Hematopoietic multipotent progenitor cell treated with erythropoietin and hydrocortisone succinate and interleukin-3 and kit ligand, for 8 days (in vitro differentiated cells): ENCODE measurements around the gene MAP4K4.

Experiments
- DNase-seq: peaks from one replicate; pipeline ENCODE4 v3.0.0-alpha.2; 2015

MAP4K4 gene

DNA sequence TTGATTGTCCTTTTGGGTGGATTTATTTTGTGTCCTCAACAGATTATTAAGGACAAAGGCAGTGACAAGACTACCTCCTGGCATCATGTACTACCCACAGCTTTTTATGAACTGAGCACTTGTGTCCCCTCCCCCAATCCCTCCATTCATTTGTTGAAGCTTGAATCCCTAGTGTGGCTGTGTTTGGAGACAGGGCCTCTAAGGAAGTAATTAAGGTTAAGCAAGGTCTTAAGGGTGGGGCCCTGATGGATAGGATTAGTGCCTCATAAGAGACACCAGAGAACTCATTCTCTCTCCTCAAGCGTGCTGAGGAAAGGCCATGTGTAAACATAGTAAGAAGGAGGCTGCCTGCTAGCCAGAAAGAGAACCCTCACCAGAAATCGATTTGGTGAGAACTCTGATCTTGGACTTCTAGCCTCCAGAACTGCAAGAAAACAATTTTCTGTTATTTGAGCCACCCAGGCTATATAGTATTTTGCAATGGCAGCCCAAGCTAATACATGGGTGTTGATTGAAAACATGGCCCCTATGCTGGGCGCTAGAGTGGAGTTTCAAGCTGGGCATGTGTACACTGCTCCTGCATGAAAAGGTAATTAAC lies 3.4 kb upstream of the MAP4K4 start:
- no peak for DNase-seq

DNA sequence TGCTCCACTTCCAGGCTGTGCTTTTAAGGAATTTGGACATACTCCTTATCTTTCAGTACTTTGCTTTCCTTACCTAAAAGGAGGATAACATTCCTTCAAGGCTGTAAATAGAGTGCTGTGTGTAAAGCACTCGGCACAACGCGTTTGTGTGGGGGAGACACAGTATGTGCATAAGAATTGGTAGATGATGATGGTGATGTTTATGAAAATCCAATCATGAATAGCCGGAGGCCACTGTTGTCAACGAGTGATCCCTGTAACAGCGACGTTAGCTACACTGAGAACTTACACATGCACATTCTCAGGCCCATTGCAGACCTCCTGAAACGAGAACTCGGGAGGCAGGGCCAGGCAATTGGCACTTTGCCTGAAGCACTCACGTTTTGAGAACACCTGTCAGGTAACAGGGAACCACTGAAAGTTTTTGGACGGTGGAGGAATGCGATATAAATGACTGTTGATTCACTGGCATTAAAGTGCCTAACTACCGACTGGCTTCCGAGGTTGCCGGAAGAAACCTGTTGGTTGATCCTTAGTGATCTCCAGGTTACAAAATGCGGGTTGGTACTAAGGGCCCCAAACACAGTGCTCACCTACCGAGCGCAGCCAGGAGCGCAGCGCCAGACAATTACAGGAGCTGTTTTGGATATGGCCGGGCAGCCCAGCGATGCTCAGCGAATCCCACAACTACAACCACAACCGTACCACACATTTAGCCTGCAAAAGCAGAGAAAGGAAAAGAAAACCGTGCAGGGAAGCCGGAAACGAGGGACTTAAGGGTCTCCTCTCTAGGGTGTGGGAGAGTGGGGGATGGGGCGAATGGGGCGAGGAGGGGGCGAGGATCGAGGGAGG lies 1.0 kb upstream of the MAP4K4 start:
- peak; percentile 52 for DNase-seq

DNA sequence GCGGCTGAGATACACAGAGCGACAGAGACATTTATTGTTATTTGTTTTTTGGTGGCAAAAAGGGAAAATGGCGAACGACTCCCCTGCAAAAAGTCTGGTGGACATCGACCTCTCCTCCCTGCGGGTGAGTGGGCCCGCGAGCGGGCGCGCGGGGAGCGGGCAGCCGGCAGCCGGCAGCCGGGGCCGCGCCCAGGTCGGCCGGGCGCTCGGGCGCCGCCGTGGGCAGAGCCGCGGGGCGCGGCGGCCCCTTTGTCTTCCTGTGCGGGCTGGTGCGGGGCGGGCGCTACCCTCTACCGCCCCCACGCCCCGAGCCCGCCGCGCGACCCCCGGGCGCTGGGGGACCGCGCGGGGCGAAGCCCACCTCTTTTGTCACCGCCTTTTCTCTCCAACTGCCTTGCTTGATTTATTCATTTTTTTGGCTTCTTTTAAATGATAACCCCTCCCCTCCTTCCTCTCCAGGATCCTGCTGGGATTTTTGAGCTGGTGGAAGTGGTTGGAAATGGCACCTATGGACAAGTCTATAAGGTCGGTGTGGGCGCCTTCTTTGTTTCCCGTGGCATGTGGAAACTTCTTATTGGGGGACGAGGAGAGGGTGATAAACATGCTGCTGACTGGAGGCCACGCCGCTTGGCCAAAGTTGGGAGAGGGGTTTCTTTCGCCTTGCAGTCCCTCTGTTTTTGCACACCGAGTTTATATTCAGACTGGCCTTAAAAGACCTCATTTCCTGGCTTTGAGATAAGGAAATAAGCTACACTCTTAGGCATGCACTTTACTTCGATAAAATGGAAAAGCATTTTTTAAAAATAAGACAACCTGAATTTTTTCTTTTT lies 722 bp downstream of the MAP4K4 start:
- no peak for DNase-seq

DNA sequence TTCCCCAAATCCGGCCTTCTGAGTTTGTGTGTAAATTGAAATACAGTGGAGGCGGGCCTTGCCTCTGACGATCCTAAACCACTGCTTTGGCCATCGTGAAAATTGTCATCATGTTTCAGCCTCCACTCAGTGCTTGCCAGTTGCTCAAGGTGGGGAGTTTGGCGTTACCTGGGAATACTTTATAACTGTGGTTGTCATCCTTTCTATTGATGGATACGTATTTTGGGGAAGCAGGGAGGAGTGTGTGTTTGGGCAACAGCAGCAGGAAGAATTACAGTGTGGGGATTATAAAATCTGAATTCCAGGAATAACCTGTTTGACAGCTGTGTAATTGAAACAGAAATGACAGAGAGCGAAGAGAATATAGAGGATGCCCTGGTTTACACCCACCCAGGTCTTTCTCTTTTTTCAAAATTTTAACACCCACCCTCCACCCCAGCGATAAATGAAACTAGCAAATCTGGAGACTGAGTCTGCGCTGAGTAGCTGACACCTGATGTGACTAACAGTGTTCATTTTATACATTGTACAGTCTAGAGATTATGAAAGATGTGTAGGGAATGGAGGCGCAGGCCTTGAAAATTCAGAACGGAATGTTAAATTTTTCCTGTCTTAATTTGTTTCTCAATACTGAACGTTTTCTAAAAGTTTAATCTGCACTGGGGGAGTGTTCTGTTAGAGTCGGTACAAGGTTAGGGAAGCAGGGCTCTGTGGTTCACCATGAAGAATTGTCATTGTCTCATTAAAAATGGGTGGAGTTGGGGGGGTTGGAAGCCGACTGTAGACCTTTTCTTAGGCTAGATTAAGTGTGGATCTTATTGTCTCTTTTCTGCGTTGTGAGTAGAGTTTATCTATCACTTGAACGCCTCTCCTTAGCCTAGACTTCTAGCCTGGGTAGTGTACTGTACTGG lies 1.6 kb downstream of the MAP4K4 start:
- no peak for DNase-seq

DNA sequence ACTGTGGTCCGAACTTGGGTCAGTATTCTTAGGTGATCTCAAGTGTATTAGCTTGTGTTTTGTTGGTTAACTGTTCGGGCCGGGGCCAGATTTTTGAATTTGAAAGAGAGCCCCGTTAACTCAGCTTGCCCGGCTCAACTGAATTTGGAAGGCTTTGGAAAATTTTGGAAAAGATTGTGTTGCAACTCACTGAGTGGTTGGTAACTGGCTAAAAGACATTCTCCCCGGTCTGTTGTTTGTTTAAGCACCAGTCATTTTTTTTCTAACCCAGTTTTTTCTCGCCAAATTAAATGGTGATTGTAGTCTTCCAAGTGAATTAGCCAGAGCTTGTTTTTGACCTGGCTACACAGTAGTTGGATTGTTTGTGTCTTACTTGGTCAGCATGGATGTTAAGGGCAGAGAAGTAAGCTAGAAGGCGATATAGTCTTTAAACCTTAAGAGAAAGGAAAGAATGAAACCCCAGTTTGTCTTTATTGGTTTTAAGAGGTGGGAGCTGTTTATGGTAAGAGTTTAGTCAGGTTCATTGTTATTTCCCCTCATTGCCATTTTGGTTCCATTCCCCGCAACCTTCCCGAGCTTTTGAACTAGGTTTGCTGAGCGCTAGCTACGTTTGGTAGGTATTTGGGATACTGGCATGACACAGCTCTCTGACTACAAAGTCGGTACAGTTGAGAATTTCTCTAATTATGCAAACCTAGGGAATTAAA lies 2.4 kb downstream of the MAP4K4 start:
- DNase-seq, result no peak

DNA sequence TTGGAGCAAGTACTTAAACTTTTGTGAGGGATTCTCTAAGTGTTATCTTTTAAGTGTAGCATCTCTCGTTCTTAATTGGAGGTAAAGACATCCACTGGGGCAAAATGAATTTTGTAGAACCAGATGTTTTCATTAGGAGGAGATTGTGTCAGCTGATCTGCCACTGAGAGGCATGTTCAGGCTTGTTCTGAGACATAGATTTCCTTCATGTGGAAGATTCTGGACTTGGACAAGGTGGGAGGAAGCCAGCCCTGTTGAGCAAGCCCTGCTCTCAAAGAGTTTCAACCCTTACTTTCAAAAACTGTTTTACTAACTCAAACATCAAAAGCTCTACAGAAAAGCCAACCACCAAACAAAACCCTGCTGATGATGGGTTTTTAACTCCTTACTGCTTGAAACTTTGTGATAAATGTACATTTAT lies 6.5 kb downstream of the MAP4K4 start:
- peak; percentile 65 for DNase-seq

DNA sequence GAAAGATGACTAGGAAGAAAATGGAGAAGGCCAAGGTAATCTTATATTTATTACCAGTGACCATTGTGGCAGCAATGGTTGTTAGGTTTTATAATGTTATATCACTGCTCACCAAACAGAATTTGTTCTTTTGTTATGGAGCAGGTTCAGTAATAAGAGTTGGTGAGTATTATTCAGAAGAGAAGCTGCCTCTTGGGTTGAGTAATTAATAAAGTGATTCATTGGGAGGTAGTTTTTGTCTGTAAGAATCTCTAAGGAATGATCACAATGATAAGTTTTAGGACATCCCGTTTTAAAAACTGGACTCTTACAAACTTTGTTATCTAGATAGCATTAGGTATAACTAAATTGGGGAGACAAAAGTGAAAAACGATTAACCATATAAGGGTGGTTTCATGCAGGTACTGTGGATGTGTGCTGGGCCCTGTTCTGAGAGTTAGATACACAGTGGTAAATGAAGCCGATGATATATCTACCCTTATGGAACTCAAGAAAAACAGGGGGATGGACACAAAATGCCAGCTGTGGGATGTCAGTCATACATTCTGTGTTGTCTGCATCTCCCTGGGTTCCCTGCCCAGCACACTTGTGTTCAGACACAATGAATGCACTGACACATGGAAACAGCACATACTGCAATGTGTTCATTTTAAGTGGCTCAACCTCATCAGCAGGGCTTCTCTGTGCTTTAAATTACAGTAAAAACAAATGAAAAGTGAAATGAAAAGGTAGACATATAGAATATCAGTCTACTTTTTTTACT lies 7.5 kb downstream of the MAP4K4 start:
- no peak for DNase-seq

DNA sequence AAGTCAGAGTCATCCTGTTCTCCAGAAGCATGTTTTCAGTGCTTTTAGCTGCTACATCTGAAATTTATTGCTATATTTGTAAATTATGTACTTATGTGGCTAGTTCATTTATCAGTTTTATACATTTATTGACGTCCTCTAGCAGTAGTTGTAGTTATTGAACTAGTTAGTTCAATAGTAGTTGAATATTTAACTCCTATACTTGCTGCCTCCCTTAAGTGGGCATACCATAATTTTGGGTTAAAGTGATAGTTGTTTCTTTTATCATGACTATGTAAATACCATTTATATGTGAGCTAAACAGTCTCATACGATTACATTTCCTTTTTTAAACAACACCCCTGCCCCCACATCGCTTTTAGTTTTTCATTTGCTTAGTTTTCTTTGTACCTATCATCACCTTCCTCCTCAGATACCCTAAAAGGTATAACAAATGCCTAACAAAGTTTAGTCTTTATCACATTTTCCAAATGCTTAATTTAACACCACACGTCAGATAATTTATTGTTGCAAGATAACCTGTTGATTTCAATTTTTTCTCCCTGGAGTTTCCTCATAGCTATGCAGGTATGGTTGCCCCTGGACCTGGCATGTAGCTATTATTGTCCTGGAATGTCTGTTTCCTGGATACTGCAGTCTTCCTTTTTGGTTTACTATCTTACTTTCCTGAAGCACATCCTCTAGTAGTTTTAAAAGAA lies 8.8 kb downstream of the MAP4K4 start:
- DNase-seq, result no peak

DNA sequence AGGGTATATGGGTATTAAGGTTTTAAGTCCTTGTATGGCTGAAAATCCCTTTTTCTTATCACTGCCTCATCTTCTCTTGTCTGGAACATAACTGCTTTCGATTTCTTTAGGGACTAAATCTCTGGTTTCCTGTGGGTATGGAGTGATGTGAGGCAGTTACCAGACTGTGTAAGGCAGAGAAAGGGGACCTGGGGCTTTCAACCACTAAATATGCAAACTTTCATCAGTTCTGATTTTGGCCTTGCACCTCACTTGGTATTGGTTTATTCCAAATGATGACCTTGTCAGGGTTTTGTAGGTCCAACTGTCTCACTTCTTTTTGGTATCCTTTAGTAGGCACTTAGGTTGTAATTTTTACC lies 9.3 kb downstream of the MAP4K4 start:
- no peak for DNase-seq

DNA sequence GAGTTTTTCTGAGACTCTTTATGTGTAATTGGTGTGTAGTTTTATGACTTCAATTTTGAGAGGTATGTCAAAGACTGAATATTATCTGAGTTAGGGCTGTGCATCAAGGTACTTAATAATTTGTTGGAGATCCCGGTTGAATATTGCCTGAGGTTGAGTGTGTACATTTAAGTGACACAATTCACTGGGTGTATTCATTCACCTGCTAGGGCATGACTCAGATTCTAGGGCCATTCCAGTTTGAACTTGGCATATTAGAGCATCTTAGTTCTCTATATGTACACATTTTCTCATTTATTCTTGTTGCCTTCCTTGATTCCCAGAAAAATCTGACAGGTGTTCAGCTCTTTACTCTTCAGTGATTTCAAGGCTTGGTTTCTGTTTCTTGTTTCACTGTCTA lies 12.5 kb downstream of the MAP4K4 start:
- DNase-seq, result no peak

DNA sequence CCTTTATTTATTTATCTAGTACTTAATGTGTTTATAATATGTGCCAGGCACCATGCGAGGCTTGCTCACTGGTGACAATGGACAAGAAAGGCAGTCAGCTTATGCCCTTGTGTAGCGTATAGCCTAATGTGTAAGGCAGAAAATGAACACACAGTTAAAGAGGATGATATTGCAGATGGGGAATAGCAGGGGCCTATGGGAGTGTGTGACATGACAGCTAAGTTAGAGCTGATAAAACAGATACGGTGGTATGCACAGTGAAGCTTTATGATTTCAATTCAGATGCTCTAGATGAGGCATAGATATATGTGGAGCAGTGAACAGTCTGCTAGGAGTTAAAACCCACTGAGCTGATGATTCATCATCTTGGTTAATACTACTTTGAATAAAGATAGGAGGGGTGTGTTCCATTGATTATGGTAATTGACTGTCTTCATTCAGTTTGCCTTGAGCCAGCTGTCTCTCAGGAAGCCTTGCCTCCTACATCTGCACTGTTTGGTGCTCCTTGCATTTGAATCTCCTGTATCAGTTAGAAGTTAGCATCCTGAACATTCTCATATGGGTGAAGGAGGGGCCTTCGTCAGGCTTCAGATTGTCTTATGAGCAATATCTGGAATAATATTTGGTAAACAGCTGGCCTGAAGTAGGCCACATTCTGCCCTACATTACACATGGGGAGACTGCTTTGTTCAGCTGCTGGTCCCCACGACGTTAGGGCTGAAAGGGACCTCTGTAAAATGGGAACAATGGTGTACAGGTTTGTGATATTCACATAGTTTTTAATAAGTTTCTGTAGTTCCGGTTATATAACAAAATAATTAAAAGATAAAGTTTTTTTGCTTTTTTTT lies 13.2 kb downstream of the MAP4K4 start:
- peak; percentile 75 for DNase-seq

DNA sequence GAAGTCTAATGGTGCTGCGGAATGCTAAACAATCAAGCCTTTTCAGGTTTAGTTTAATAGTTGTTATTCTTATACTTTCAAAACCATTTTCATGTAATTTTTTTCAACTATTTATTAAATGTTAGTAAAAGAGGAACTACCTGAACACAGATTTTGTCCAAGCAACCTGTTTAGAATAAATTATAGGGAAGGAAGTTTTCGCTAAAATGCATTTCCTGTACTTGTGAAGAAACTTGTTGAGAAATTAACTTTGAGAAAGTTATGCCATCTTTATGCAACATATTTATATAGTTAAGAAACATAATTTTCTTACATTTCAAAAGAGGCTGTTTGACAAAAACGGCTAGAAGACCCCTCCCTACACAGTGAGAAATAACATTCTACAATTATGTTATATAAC lies 16.6 kb downstream of the MAP4K4 start:
- DNase-seq, result no peak

DNA sequence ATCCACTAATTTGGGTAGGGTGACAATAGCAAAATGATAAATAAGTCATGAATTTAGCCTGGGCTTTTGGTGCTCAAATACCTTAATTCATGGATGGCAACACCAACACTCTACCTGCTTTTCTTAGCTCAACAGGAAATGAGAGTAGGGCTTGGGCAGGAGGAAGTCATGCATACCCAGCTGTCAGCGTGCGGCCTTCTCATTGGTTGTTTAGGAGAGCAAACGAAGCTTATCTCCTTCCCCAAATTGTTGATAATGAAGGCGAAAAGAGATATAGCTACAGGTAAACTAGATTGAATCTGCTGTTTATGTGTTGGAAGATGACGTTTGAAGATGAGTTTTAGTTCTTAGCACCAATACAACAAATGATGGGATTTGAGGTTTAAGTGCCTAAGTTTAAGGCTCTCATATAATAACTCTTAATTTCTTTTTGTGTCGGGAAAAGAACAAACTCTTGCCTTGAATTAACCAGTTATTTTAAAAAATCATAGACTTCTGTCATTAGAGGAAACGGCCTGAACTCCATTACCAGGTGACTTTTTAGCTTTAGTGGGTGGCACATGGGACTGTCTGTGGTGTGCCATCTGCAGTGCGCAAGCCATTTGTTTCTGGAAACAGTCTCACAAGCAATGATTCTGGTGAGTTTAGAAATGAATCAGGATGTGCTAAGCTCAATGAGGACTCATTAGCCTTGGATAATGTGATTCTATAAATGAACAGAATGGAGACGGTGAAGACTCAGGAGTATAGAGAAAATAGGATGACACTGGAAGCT lies 19.8 kb downstream of the MAP4K4 start:
- DNase-seq, result no peak

DNA sequence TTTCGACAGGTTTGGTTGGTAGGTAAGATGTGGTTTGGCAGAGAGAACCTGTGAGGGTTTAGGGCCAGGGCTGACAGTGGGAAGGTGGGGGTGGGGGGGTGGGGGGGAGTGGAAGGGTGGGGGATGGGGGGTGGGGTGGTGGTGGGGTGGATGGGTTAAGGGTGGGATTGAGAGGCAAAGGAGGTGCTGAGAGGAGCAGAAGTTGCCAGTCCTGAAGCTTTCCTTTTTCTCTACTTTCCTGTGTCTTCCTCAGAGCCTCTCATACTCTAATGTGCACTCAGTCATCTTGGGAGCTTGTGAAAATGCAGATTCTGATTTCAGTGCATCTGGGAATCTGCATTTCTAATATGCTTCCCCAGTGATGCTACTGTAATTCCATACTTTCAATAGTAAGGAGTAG lies 21.0 kb downstream of the MAP4K4 start:
- DNase-seq, result no peak

DNA sequence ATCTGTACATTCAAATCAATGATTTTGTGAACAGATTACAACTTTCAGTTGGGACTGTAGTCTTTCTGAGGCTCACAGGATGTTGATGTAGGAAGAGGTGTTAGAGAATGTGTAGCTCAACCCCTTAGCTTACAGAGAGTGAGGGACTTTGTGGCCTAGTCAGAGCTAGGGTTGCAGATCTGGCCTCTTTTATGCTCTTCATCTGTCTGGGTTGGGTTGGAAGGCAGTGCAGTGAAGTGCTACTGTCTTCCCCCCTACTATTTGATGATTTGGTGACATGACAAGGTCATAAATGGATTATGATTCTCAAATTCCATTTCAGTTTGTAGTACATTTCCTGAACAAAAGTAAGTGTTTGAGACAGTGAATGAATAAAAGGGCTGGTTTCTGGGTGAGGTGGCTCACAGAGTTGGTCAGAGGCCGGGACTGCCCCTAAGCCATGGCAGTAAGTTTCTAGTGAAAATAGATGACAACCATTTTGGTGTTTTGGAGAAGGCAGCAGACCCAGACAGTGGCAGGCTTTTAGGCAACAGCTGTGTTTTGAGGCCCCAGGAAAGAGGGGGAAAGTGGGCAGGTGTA lies 21.6 kb downstream of the MAP4K4 start:
- DNase-seq, result no peak

DNA sequence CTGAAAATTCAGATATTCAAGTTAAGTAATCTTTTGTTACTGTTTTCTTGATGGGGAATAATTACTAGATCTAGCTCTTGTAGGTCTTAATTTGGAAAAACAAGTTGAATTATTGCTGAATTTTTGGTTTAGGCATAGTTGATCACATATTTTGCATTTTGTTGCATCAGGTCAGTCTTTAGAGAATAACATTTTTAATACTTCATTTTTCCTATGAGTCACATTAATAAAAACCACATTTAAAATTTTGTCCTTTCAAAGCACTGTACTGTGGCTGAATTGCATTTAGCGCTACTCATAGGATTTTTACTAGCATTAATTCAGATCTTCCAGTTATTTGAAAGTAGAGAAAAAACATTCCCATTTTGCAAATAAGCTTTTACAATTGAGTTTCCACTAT lies 23.2 kb downstream of the MAP4K4 start:
- no peak for DNase-seq

DNA sequence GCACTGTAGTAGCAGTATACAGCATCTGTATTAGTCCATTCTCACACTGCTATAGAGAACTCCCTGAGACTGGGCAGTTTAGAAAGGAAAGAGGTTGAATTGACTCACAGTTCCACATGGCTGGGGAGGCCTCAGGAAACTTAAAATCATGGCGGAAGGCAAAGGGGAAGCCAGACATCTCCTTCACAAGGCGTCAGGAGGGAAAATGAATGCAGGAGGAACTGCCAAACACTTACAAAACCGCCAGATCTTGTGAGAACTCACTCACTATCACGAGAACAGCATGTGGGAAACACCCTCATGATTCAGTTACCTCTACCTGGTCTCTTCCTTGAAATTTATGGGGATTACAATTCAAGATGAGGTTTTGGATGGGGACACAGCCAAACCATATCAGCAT lies 25.4 kb downstream of the MAP4K4 start:
- no peak for DNase-seq

DNA sequence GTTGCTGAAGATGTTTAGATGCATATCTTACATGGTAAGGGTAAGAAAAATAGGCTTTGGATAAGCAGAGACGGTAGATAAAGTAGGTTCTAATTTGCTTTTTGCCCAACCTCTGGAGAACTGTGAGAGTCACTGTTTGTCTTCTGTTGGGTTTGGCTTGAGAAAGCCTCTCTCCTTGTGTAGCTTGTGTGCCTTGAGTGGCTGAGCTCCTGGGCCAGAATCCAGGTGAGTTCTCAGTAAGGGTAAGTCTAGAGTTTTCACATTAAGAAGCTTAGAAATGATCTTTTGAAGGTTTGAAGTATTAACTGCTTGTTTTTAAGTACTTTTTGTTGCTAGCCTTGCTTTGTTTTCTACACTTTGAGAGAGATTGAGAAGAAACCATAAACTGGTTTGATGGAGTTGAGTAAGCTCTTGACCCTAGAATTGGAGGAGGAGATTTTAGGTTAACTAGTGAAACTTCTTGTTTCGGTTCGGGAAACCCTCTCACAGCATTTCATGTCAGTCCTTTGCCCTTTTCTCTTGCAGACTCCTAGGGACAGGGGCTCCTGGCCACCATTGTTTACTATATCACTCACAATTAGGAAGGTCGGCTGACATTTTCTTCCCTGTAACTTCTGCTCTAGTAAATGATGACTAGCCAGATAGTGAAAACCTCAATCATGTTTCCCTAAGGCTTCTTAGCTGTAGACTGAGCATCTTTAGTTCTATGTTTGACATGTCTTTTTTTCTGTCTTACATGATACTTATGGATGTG lies 26.0 kb downstream of the MAP4K4 start:
- no peak for DNase-seq
